ENCODE data around the gene HP. TPM values are rescaled to one million over a fixed set of nuclear protein-coding genes. Genes with fewer than 3 reads are reported as not detected.
A peak's percentile ranks its signal among the peaks of the same experiment; 100 is the strongest.
"Not testable (repeated sequence)": the region's sequence is repeated elsewhere in the genome, so short reads cannot be mapped to it uniquely, and the experiment has no call there.

Gene HP, protein sequence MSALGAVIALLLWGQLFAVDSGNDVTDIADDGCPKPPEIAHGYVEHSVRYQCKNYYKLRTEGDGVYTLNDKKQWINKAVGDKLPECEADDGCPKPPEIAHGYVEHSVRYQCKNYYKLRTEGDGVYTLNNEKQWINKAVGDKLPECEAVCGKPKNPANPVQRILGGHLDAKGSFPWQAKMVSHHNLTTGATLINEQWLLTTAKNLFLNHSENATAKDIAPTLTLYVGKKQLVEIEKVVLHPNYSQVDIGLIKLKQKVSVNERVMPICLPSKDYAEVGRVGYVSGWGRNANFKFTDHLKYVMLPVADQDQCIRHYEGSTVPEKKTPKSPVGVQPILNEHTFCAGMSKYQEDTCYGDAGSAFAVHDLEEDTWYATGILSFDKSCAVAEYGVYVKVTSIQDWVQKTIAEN
- 10 to 100 TPM in 1 of 2 donors, 1 to 10 TPM in 1; 5.7 to 27.6 TPM for total RNA-seq

DNA sequence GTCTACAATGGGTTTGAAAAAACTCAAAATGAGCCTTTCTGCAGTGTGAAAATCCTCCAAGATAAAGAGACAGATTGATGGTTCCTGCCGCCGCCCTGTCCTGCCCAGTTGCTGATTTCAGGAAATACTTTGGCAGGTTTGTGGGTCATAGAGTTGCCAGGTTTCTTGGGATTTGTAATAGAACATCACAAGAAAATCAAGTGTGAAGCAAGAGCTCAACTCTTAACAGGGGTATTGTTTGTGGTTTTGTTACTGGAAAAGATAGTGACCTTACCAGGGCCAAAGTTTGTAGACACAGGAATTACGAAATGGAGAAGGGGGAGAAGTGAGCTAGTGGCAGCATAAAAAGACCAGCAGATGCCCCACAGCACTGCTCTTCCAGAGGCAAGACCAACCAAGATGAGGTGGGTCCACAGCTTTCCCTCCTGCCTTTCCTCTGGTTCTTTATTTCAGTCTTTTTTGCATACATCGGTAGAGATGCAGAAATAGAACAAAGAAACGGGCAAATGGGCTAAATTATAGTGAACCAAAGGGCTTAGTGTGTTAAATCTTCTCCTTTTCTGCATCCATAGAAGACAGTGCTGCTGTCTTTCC lies at the start of gene HP:
TSS of gene HP (plus strand) at position 252 of the 594 bp plus-strand sequence. CDS start at position 400, 148 bp downstream.
- H3K9ac ChIP-seq (ENCODE audit: low read depth in 2 of 2, low read length in 2 of 2); intact Hi-C loops (cut with DNase I); H3K27ac ChIP-seq; H3K9me3 ChIP-seq; H3K36me3 ChIP-seq; DNase-seq; H3K27me3 ChIP-seq; H3K4me1 ChIP-seq; H3K4me3 ChIP-seq: not testable (repeated sequence)

DNA sequence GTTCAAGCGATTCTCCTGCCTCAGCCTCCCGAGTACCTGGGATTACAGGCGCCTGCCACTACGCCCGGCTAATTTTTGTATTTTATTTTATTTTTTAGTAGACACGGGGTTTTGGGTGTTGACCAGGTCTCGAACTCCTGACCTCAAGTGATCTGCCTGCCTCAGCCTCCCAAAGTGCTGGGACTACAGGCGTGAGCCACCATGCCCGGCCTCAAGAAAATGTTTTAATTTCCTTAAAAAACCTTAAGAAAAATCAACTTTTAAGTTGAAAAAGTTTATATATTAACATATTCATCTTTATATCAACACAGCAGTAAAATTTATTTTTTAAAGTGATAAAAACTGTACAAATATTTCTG lies 46.3 kb upstream of the HP start:
- H3K36me3 ChIP-seq; H3K4me1 ChIP-seq; H3K27ac ChIP-seq; H3K9me3 ChIP-seq; H3K9ac ChIP-seq (ENCODE audit: low read depth in 2 of 2, low read length in 2 of 2); DNase-seq; intact Hi-C loops (cut with DNase I); H3K27me3 ChIP-seq; H3K4me3 ChIP-seq: not testable (repeated sequence)

DNA sequence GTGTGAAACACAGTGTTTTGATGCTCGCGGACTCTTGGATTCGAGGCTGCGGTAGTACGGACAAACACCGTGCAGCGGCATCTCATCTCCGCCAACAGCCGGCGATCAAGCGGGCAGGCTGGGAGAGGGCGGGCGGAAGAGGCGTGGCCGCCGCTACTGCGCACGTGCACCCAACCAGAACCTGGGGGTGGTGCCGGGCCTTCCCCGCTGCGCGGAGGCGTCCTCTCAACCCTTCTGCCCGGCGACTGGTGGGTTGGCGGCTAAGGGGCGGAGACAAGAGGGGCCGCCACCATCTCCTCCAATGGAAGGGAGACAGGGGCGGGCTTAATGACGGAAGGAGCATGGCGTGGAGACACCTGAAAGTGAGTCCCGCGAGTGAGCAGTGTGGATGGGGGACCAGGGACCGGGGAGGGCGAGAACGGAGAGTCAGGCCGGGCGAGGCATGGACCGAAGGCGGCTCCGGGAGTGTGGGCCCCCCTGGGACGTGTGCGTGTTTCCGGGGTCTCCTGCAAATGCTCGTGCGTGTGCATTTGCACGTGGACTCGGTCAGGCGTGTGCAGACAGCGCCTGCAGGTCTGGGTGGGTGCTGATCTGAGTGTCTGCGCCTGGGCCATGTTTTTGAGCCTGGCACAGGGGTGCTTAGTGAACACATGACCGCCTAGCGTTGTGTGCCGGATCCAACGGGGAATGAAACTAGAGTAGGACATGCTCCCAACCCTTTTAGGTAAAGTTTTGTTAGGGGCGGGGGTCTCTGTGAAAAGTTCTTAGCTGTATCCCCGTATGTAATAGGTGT lies 45.7 kb upstream of the HP start, which contains the start of gene DHODH:
TSS of gene DHODH (plus strand) at position 321 of the 793 bp plus-strand sequence. CDS start at position 342, 21 bp downstream.
- DNase-seq = peak; percentile 98
- Histone ChIP-seq H3K4me3 (peak within 1 kb of the TSS; percentile 99), H3K9me3 (no peaks in the 10 kb centered on the region), H3K27me3 (no peaks in the 10 kb centered on the region), H3K4me1 (no peaks in the 10 kb centered on the region), H3K27ac (no peak within 1 kb of the TSS), H3K36me3 (no peaks in the 10 kb centered on the region), H3K9ac (ENCODE audit: low read depth in 2 of 2, low read length in 2 of 2) (peak within 1 kb of the TSS; percentile 65 to 91)
- intact Hi-C loops (cut with DNase I) = no loop called here
- TF ChIP-seq, protein P1, sequence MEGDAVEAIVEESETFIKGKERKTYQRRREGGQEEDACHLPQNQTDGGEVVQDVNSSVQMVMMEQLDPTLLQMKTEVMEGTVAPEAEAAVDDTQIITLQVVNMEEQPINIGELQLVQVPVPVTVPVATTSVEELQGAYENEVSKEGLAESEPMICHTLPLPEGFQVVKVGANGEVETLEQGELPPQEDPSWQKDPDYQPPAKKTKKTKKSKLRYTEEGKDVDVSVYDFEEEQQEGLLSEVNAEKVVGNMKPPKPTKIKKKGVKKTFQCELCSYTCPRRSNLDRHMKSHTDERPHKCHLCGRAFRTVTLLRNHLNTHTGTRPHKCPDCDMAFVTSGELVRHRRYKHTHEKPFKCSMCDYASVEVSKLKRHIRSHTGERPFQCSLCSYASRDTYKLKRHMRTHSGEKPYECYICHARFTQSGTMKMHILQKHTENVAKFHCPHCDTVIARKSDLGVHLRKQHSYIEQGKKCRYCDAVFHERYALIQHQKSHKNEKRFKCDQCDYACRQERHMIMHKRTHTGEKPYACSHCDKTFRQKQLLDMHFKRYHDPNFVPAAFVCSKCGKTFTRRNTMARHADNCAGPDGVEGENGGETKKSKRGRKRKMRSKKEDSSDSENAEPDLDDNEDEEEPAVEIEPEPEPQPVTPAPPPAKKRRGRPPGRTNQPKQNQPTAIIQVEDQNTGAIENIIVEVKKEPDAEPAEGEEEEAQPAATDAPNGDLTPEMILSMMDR (IDR thresholded peaks at IDR 0.05) = no peak

DNA sequence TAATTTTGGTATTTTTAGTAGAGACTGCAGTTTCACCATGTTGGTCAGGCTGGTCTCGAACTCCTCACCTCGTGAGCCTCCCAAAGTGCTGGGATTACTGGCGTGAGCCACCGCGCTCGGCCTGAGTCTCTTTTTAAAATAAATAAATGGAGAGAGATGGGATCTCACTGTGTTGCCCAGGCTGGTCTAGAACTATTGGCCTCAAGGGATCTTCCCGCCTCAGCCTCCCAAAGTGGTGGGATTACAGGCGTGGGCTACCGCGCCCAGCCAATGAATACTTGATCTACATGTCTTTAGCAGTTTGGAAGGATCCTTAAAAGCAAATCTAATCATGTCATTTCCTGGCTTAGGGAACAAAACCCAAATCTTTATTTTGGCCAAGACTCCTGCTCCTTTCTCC lies 44.5 kb upstream of the HP start:
- Histone ChIP-seq H3K27me3 (no peaks in the 10 kb centered on the region), H3K9me3 (no peaks in the 10 kb centered on the region), H3K4me1 (no peaks in the 10 kb centered on the region), H3K27ac (no peak overlapping the region), H3K36me3 (no peaks in the 10 kb centered on the region), H3K4me3 (no peak overlapping the region), H3K9ac (ENCODE audit: low read depth in 2 of 2, low read length in 2 of 2) (no peak overlapping the region)
- DNase-seq = no peak
- TF ChIP-seq, protein P1 (IDR thresholded peaks at IDR 0.05) = no peak
- intact Hi-C loops (cut with DNase I) = loop anchor here (5.0 kb wide), 1 partner anchor 83 kb away; the partner anchor contains the start of genes DHX38 and TXNL4B

DNA sequence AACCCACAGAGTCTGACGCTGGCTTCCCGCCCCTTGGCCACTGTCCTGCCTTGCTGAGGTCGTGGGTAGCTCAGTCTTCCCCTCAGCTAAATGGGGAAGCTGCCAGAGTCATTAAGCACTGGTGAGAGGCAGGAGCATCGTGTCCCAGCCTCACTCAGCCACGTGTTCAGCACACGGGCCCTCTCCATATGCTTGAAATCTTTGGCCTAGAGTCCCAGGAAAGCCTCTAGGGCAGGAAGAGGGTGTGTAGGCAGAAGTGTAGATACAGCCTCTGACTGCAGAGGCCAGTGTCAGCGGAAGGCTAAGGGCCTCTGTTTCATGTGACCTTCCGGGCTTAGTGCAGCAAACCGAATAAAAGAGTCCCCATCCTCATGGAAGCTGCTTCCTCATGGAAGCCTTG lies 41.7 kb upstream of the HP start:
- TF ChIP-seq, protein P1 (IDR thresholded peaks at IDR 0.05) = no peak
- H3K27ac ChIP-seq = no peak overlapping the region

DNA sequence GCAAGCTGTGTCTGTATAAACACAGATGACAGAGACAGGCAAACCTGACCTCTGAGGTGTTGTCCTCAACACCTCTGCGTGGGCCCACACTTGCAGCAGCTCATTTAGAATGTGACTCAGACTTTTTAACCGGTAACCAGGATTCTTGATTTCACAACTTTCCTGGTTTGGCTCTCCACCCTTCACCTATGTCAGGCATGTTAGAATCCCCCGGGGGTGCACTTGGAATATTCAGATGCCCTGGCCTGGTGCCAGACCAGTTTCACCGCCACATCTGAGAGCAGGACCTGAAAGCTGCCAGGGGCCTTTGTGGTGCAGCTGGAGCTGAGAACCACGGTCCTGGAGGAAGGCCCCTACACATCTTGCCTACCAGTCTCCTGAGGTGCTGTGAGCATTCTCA lies 40.9 kb upstream of the HP start:
- intact Hi-C loops (cut with DNase I) = loop anchor here (5.0 kb wide), 1 partner anchor 79 kb away; the partner anchor contains the start of genes DHX38 and TXNL4B
- Histone ChIP-seq H3K4me1 (no peaks in the 10 kb centered on the region), H3K27ac (no peak overlapping the region), H3K27me3 (no peaks in the 10 kb centered on the region), H3K9ac (ENCODE audit: low read depth in 2 of 2, low read length in 2 of 2) (no peak overlapping the region), H3K36me3 (no peaks in the 10 kb centered on the region), H3K4me3 (no peak overlapping the region), H3K9me3 (no peaks in the 10 kb centered on the region)
- TF ChIP-seq, protein P1 (IDR thresholded peaks at IDR 0.05) = no peak
- DNase-seq = no peak

More for the DNA sequence above, 41.7 kb upstream of the HP start:
- no peak overlapping the region for H3K4me3 ChIP-seq
- H3K4me1 ChIP-seq = no peaks in the 10 kb centered on the region
- no peak for DNase-seq
- intact Hi-C loops (cut with DNase I) = loop anchor here (5.0 kb wide), 1 partner anchor 80 kb away; the partner anchor contains the start of genes DHX38 and TXNL4B
- no peak overlapping the region for H3K9ac ChIP-seq (ENCODE audit: low read depth in 2 of 2, low read length in 2 of 2)
- no peaks in the 10 kb centered on the region for H3K36me3 ChIP-seq
- H3K9me3 ChIP-seq = no peaks in the 10 kb centered on the region
- no peaks in the 10 kb centered on the region for H3K27me3 ChIP-seq

All from colonic mucosa (tissue), 4 donors.